Mesendoderm (in vitro differentiated cells): ENCODE measurements around the gene HCRT.
"Not testable (repeated sequence)": the region's sequence is repeated elsewhere in the genome, so short reads cannot be mapped to it uniquely, and the experiment has no call there.

Source experiments
- DNase-seq: peaks from one replicate; pipeline ENCODE4 v3.0.0; 2013
- H2AK5ac ChIP-seq: 2 replicates; pipeline ENCODE4 v1.6.1; 2013; ENCODE audit warnings: low read length, inconsistent platforms
- H2BK120ac ChIP-seq: 2 replicates; pipeline ENCODE4 v1.6.1; 2013; ENCODE audit warnings: low read depth, mild to moderate bottlenecking, low read length, moderate library complexity, mixed read lengths
- H2BK15ac ChIP-seq: replicated peaks from 2 replicates; pipeline ENCODE4 v1.6.1; 2013; ENCODE audit warnings: low read depth, mild to moderate bottlenecking, moderate library complexity
- H2BK5ac ChIP-seq: 2 replicates; pipeline ENCODE4 v1.6.1; 2013; ENCODE audit warnings: low read length, inconsistent platforms
- H3K18ac ChIP-seq: 2 replicates; pipeline ENCODE4 v1.6.1; 2013; ENCODE audit warnings: mild to moderate bottlenecking, low read length, mixed read lengths
- H3K23ac ChIP-seq: one replicate; pipeline ENCODE4 v1.6.1; 2013; ENCODE audit warnings: low read length
- H3K27ac ChIP-seq: 2 replicates; pipeline ENCODE4 v1.5.1; 2013; ENCODE audit warnings: low read depth, mild to moderate bottlenecking, inconsistent platforms, low read length, moderate library complexity
- H3K27me3 ChIP-seq: 2 replicates; pipeline ENCODE4 v1.6.1; 2013; ENCODE audit warnings: low read length, control low read depth, mild to moderate bottlenecking, inconsistent platforms; ENCODE audit not compliant: insufficient read depth, poor library complexity
- H3K36me3 ChIP-seq: 2 replicates; pipeline ENCODE4 v1.6.1; 2013; ENCODE audit warnings: low read length, inconsistent platforms; ENCODE audit not compliant: control insufficient read depth, insufficient read depth
- H3K4ac ChIP-seq: one replicate; pipeline ENCODE4 v1.6.1; 2013; ENCODE audit warnings: low read depth, mild to moderate bottlenecking, low read length, moderate library complexity
- H3K4me1 ChIP-seq: 2 replicates; pipeline ENCODE4 v1.6.1; 2013; ENCODE audit warnings: low read depth, low read length, inconsistent platforms; ENCODE audit not compliant: control insufficient read depth
- H3K4me2 ChIP-seq: 2 replicates; pipeline ENCODE4 v1.6.1; 2013; ENCODE audit warnings: low read length
- H3K4me3 ChIP-seq: 2 replicates; pipeline ENCODE4 v1.5.1; 2013; ENCODE audit warnings: mild to moderate bottlenecking, low read length
- H3K56ac ChIP-seq: one replicate; pipeline ENCODE4 v1.6.1; 2013; ENCODE audit warnings: low read length
- H3K79me1 ChIP-seq: 2 replicates; pipeline ENCODE4 v1.6.1; 2013; ENCODE audit warnings: low read length, inconsistent platforms
- H3K79me2 ChIP-seq: 2 replicates; pipeline ENCODE4 v1.6.1; 2013; ENCODE audit warnings: mild to moderate bottlenecking, low read length; ENCODE audit not compliant: control insufficient read depth, insufficient read depth
- H3K9ac ChIP-seq: 2 replicates; pipeline ENCODE4 v1.6.1; 2013; ENCODE audit warnings: low read length, inconsistent platforms
- H4K5ac ChIP-seq: one replicate; pipeline ENCODE4 v1.6.1; 2013; ENCODE audit warnings: low read length
- H4K8ac ChIP-seq: one replicate; pipeline ENCODE4 v1.6.1; 2013; ENCODE audit warnings: low read depth, mild to moderate bottlenecking, control low read depth, low read length, moderate library complexity
- WGBS: extraction: QIAGEN DNeasy Blood & Tissue Kit; methylation state at CpG from one replicate; pipeline ENCODE4 v1.1.7; 2013; ENCODE audit warnings: low lambda C conversion rate, missing lambda C conversion rate; ENCODE audit not compliant: insufficient coverage; ENCODE audit errors: extremely low coverage; 5-methylcytosine and 5-hydroxymethylcytosine counted together

Gene HCRT

GRCh38 chr17:42189651-42189965 is 4.4 kb upstream of the HCRT start:
- Histone ChIP-seq H3K4me3 (no peak overlapping the region), H3K18ac (no peak overlapping the region)

GRCh38 chr17:42188749-42189650 is 3.7 kb upstream of the HCRT start:
- no peaks in the 10 kb centered on the region for H3K4me1 ChIP-seq
- WGBS, result no CpG with 5 or more reads among the region's 19 CpGs
- H3K4me2 ChIP-seq, result no peak overlapping the region
- no peak overlapping the region for H3K4ac ChIP-seq
- H3K4me3 ChIP-seq, result no peak overlapping the region
- no peak overlapping the region for H2BK5ac ChIP-seq
- H4K5ac ChIP-seq, result no peak overlapping the region
- no peak overlapping the region for H3K56ac ChIP-seq
- no peak overlapping the region for H3K9ac ChIP-seq
- no peak overlapping the region for H2BK120ac ChIP-seq
- DNase-seq, result no peak
- no peak overlapping the region for H3K23ac ChIP-seq
- H3K36me3 ChIP-seq, result no peaks in the 10 kb centered on the region
- no peak overlapping the region for H3K18ac ChIP-seq
- H2BK15ac ChIP-seq, result no peak overlapping the region
- H3K27ac ChIP-seq, result no peak overlapping the region
- no peaks in the 10 kb centered on the region for H3K27me3 ChIP-seq
- H3K79me2 ChIP-seq, result no peaks in the 10 kb centered on the region
- no peak overlapping the region for H4K8ac ChIP-seq
- H2AK5ac ChIP-seq, result no peak overlapping the region
- H3K79me1 ChIP-seq, result no peaks in the 10 kb centered on the region

More at GRCh38 chr17:42189651-42189965, 4.4 kb upstream of the HCRT start:
- Histone ChIP-seq H4K5ac (no peak overlapping the region), H3K4ac (no peak overlapping the region), H3K79me2 (no peaks in the 10 kb centered on the region), H2BK15ac (no peak overlapping the region), H3K56ac (no peak overlapping the region), H3K9ac (no peak overlapping the region), H4K8ac (no peak overlapping the region), H3K27me3 (no peaks in the 10 kb centered on the region), H3K4me1 (no peaks in the 10 kb centered on the region), H3K23ac (no peak overlapping the region), H3K27ac (no peak overlapping the region), H3K79me1 (no peaks in the 10 kb centered on the region), H2BK120ac (no peak overlapping the region), H3K4me2 (no peak overlapping the region), H2BK5ac (no peak overlapping the region), H3K36me3 (no peaks in the 10 kb centered on the region), H2AK5ac (no peak overlapping the region)
- no peak for DNase-seq
- no CpG with 5 or more reads among the region's 11 CpGs for WGBS

- no peak overlapping the region for H4K5ac ChIP-seq
- H4K8ac ChIP-seq, result no peak overlapping the region
- H3K4me2 ChIP-seq, result no peak overlapping the region
- H2BK15ac ChIP-seq, result no peak overlapping the region
- no peak for DNase-seq
- no peak overlapping the region for H2BK5ac ChIP-seq
- no peak overlapping the region for H3K18ac ChIP-seq
- no peak overlapping the region for H3K27ac ChIP-seq
- no peaks in the 10 kb centered on the region for H3K79me1 ChIP-seq
- H3K56ac ChIP-seq, result no peak overlapping the region
- no CpG with 5 or more reads among the region's 2 CpGs for WGBS
- H3K27me3 ChIP-seq, result no peaks in the 10 kb centered on the region
- no peak overlapping the region for H3K4ac ChIP-seq
- no peak overlapping the region for H3K23ac ChIP-seq
- H3K9ac ChIP-seq, result no peak overlapping the region
- no peak overlapping the region for H2AK5ac ChIP-seq
- no peaks in the 10 kb centered on the region for H3K36me3 ChIP-seq
- H3K4me3 ChIP-seq, result no peak overlapping the region
- H2BK120ac ChIP-seq, result no peak overlapping the region
- no peaks in the 10 kb centered on the region for H3K79me2 ChIP-seq
- H3K4me1 ChIP-seq, result no peaks in the 10 kb centered on the region
These were observed 2.6 kb upstream of the HCRT start for GRCh38 chr17:42187833-42188232.

GRCh38 chr17:42186191-42186590 is 939 bp upstream of the HCRT start:
- H3K23ac ChIP-seq, H2AK5ac ChIP-seq, H3K27ac ChIP-seq, H2BK5ac ChIP-seq, H3K79me1 ChIP-seq, H4K8ac ChIP-seq, H3K18ac ChIP-seq, H3K4me2 ChIP-seq, H3K27me3 ChIP-seq, H3K9ac ChIP-seq, H3K79me2 ChIP-seq, DNase-seq, H3K4me1 ChIP-seq, H3K4me3 ChIP-seq, H2BK15ac ChIP-seq, H3K56ac ChIP-seq, H3K4ac ChIP-seq, H2BK120ac ChIP-seq, H4K5ac ChIP-seq, H3K36me3 ChIP-seq: not testable (repeated sequence)
- WGBS, result no CpG with 5 or more reads among the region's 5 CpGs

- peaks cover 4% of the 10 kb centered on the region for H3K27me3 ChIP-seq
- H3K9ac ChIP-seq, result no peak overlapping the region
- no peak overlapping the region for H4K8ac ChIP-seq
- no peak overlapping the region for H3K27ac ChIP-seq
- H3K23ac ChIP-seq, result no peak overlapping the region
- H3K79me2 ChIP-seq, result no peaks in the 10 kb centered on the region
- no peak overlapping the region for H2AK5ac ChIP-seq
- H3K36me3 ChIP-seq, result no peaks in the 10 kb centered on the region
- no peak overlapping the region for H3K18ac ChIP-seq
- H3K4me3 ChIP-seq, result no peak overlapping the region
- DNase-seq, result no peak
- WGBS, result no CpG with 5 or more reads among the region's 7 CpGs
- no peaks in the 10 kb centered on the region for H3K79me1 ChIP-seq
- no peak overlapping the region for H2BK5ac ChIP-seq
- no peak overlapping the region for H2BK15ac ChIP-seq
- no peak overlapping the region for H2BK120ac ChIP-seq
- H3K4me2 ChIP-seq, result no peak overlapping the region
- H4K5ac ChIP-seq, result no peak overlapping the region
- H3K4me1 ChIP-seq, result no peaks in the 10 kb centered on the region
- H3K4ac ChIP-seq, result no peak overlapping the region
- no peak overlapping the region for H3K56ac ChIP-seq
These were observed 324 bp upstream of the HCRT start for GRCh38 chr17:42185621-42185930.
